ENCODE results near the gene PRLHR. TPM values are rescaled to one million over a fixed set of nuclear protein-coding genes. Genes with fewer than 3 reads are reported as not detected.

The PRLHR gene
- total RNA-seq, 1 donor from 2014 or later = not detected

DNA sequence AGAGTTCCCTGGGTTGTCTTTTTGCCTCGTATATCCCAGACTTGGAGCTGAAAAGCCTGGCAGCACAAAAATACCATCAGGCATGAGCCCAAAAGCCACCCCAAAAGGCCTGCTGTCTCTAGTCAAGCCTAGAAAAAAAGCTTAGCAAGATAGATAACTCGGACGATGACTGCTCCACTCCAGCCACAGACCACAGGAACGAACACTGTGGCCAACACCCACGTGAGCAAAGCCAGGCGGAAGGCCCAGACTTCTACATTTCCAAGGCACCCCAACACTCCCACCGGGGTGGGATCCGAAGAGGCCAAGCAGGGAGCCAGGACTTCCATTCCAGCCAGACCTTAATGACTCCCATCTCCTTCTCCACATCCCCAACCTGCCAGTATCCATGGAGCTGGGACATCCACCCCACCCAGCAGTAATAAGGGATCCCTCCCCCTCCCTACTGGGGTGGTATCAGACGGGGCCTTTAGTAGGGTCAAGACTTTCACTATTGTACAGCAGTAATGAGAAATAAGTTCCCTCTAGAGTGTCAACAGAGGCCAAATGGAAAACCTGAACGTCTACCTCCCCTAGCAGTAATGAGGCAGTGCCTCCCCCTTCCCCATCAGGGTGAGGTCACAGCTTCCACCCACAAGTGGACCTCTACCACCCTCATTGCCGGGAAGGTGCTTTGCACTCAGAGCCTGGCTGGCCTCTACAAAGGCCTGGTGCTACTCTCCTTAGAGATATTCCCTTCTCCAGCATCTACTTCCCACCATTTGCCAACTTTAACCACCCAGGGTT is 23.0 kb downstream of the PRLHR start:
- Mint-ChIP-seq H3K4me3 (ENCODE audit: unreplicated experiment) (no peak overlapping the region), H3K4me1 (ENCODE audit: low read depth) (peaks cover 16% of the 10 kb centered on the region), H3K36me3 (ENCODE audit: low read depth) (no peaks in the 10 kb centered on the region), H3K27me3 (ENCODE audit: low read depth) (peaks cover 26% of the 10 kb centered on the region), H3K27ac (ENCODE audit: unreplicated experiment) (no peak overlapping the region), H3K9me3 (ENCODE audit: low read depth) (no peaks in the 10 kb centered on the region)
- TF ChIP-seq CTCF (IDR thresholded peaks at IDR 0.05) = no peak
- DNase-seq (ENCODE audit: low spot score) = no peak

DNA sequence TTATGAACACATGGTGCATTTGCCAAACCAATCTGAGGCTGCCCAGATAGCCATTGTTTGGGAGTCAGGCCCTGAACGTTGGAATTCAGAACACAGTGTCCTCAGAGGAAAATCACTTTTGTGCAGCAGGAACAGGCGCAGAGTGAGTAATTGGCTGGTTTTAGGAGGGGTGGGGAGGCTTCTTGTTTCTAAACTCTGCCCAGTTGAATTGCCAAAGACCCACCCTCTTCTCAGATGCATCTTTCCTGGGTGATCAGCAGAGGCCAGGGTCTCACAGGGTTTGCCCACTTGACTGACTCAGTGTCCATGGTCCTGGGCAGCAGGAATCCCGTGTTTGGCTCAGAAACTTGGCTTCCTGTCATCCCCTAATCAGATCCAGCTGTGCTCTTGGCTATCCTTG is 24.3 kb downstream of the PRLHR start:
- no peak for TF ChIP-seq CTCF (IDR thresholded peaks at IDR 0.05)
- Mint-ChIP-seq H3K36me3 (ENCODE audit: low read depth) (no peaks in the 10 kb centered on the region), H3K27ac (ENCODE audit: unreplicated experiment) (no peak overlapping the region), H3K4me3 (ENCODE audit: unreplicated experiment) (no peak overlapping the region), H3K9me3 (ENCODE audit: low read depth) (no peaks in the 10 kb centered on the region), H3K4me1 (ENCODE audit: low read depth) (peaks cover 22% of the 10 kb centered on the region), H3K27me3 (ENCODE audit: low read depth) (peaks cover 14% of the 10 kb centered on the region)
- no peak for DNase-seq (ENCODE audit: low spot score)

DNA sequence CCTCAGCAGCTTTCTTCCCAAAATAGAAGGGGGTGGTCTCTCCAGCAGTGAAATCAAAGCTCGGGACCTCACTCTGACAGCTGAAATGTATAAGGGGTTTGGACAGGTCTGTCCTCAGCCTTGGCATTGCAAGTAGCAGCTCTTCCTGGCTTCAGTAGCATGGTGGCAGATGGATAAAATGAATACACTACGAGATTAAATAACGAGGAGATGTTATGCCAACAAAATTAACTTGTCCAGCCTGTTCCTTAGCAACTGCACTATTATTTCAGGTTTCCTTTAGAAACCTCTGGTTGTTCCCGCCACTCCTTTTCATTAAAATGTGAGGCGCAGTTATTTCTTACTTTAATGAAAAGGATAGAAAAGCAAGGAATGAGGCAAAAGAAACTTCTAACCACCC is 24.9 kb downstream of the PRLHR start:
- no peaks in the 10 kb centered on the region for H3K36me3 Mint-ChIP-seq (ENCODE audit: low read depth)
- H3K4me3 Mint-ChIP-seq (ENCODE audit: unreplicated experiment) = no peak overlapping the region
- H3K4me1 Mint-ChIP-seq (ENCODE audit: low read depth) = peaks cover 22% of the 10 kb centered on the region
- no peak overlapping the region for H3K27ac Mint-ChIP-seq (ENCODE audit: unreplicated experiment)
- H3K27me3 Mint-ChIP-seq (ENCODE audit: low read depth) = peaks cover 9% of the 10 kb centered on the region
- TF ChIP-seq CTCF (IDR thresholded peaks at IDR 0.05) = no peak
- no peaks in the 10 kb centered on the region for H3K9me3 Mint-ChIP-seq (ENCODE audit: low read depth)
- no peak for DNase-seq (ENCODE audit: low spot score)

GRCh38 chr10:118569882-118570252 is 25.6 kb downstream of the PRLHR start:
- Mint-ChIP-seq H3K4me1 (ENCODE audit: low read depth) (peaks cover 22% of the 10 kb centered on the region), H3K9me3 (ENCODE audit: low read depth) (no peaks in the 10 kb centered on the region)

More at GRCh38 chr10:118569882-118570252, 25.6 kb downstream of the PRLHR start:
- Mint-ChIP-seq H3K4me3 (ENCODE audit: unreplicated experiment) (no peak overlapping the region), H3K36me3 (ENCODE audit: low read depth) (no peaks in the 10 kb centered on the region), H3K27ac (ENCODE audit: unreplicated experiment) (no peak overlapping the region), H3K27me3 (ENCODE audit: low read depth) (peaks cover 5% of the 10 kb centered on the region)
- no peak for DNase-seq (ENCODE audit: low spot score)
- TF ChIP-seq CTCF (IDR thresholded peaks at IDR 0.05) = no peak

All from chondrocyte (in vitro differentiated cells).